ENCODE data around the gene GRAMD1B.

Gene GRAMD1B

DNA sequence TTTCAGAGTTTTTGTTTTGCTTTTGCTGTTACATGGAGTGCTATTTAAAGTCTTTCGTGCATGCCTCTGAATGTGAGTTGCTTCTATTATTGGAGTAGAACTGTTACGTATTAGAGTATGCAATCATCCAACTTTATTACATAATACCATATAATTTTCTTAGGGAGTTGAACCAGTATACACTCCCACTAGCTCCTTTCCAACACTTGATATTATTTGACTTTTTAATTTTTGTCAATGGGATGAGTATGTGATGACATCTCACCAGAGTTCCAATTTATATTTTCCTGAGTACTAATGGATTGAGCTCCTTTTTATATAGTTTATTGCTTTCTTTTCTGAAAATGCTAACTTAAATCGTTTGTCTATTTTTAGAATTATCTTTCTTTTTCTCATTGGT lies 90.9 kb downstream of the GRAMD1B start:
- no CpG with 5 or more reads among the region's 3 CpGs for WGBS (ENCODE audit: extremely low coverage, insufficient coverage, insufficient read length)
- H2BK12ac ChIP-seq (ENCODE audit: low read length) = no peak overlapping the region

GRCh38 chr11:123521930-123522329 lies 91.9 kb downstream of the GRAMD1B start:
- Histone ChIP-seq H3K79me1 (ENCODE audit: low read length) (no peaks in the 10 kb centered on the region), H3K23ac (ENCODE audit: low read length) (no peak overlapping the region), H2BK12ac (ENCODE audit: low read length) (no peak overlapping the region), H3K27me3 (ENCODE audit: insufficient read depth, low read length) (no peaks in the 10 kb centered on the region), H2AK5ac (ENCODE audit: low read length) (no peak overlapping the region), H3K9me3 (ENCODE audit: insufficient read depth, low read depth, low read length) (no peaks in the 10 kb centered on the region), H4K12ac (ENCODE audit: low read depth, low read length) (no peak overlapping the region), H3K27ac (ENCODE audit: low read depth, low read length) (no peak overlapping the region), H3K18ac (ENCODE audit: low read length) (no peak overlapping the region), H3K4me2 (ENCODE audit: low read length) (no peak overlapping the region), H3K4me3 (ENCODE audit: low read depth, low read length) (no peak overlapping the region), H2BK5ac (ENCODE audit: low read depth, low read length, poor library complexity) (no peak overlapping the region), H4K91ac (ENCODE audit: low read depth, low read length) (no peak overlapping the region), H3K79me2 (ENCODE audit: control insufficient read depth, insufficient read depth, low read length, poor library complexity) (no peaks in the 10 kb centered on the region), H3K9ac (ENCODE audit: low read length) (no peak overlapping the region), H2BK120ac (ENCODE audit: insufficient read depth, low read length, poor library complexity) (no peak overlapping the region), H2AFZ (ENCODE audit: insufficient read depth, low read length, poor library complexity) (no peak overlapping the region), H3K14ac (ENCODE audit: low read length) (no peak overlapping the region), H3K36me3 (ENCODE audit: control insufficient read depth in 1 of 2, insufficient read depth in 2 of 2, low read length in 2 of 2) (no peaks in the 10 kb centered on the region), H4K8ac (ENCODE audit: low read depth, low read length) (no peak overlapping the region), H3K4ac (ENCODE audit: low read depth, low read length) (no peak overlapping the region), H3K4me1 (ENCODE audit: control insufficient read depth in 1 of 2, insufficient read depth in 2 of 2, low read length in 2 of 2) (no peaks in the 10 kb centered on the region)
- DNase-seq = no peak
- no CpG with 5 or more reads among the region's 3 CpGs for WGBS (ENCODE audit: extremely low coverage, insufficient coverage, insufficient read length)

More for the DNA sequence above, 90.9 kb downstream of the GRAMD1B start:
- Histone ChIP-seq H3K36me3 (ENCODE audit: control insufficient read depth in 1 of 2, insufficient read depth in 2 of 2, low read length in 2 of 2) (no peaks in the 10 kb centered on the region), H3K79me1 (ENCODE audit: low read length) (no peaks in the 10 kb centered on the region), H3K4me3 (ENCODE audit: low read depth, low read length) (no peak overlapping the region), H3K9ac (ENCODE audit: low read length) (no peak overlapping the region), H3K4ac (ENCODE audit: low read depth, low read length) (no peak overlapping the region), H2AK5ac (ENCODE audit: low read length) (no peak overlapping the region), H2BK5ac (ENCODE audit: low read depth, low read length, poor library complexity) (no peak overlapping the region), H3K18ac (ENCODE audit: low read length) (no peak overlapping the region), H4K12ac (ENCODE audit: low read depth, low read length) (no peak overlapping the region), H4K91ac (ENCODE audit: low read depth, low read length) (no peak overlapping the region), H3K4me1 (ENCODE audit: control insufficient read depth in 1 of 2, insufficient read depth in 2 of 2, low read length in 2 of 2) (no peaks in the 10 kb centered on the region), H3K79me2 (ENCODE audit: control insufficient read depth, insufficient read depth, low read length, poor library complexity) (no peaks in the 10 kb centered on the region), H3K4me2 (ENCODE audit: low read length) (no peak overlapping the region), H3K23ac (ENCODE audit: low read length) (no peak overlapping the region), H3K27me3 (ENCODE audit: insufficient read depth, low read length) (no peaks in the 10 kb centered on the region), H4K8ac (ENCODE audit: low read depth, low read length) (no peak overlapping the region), H3K14ac (ENCODE audit: low read length) (no peak overlapping the region), H2BK120ac (ENCODE audit: insufficient read depth, low read length, poor library complexity) (no peak overlapping the region), H3K9me3 (ENCODE audit: insufficient read depth, low read depth, low read length) (no peaks in the 10 kb centered on the region), H3K27ac (ENCODE audit: low read depth, low read length) (no peak overlapping the region), H2AFZ (ENCODE audit: insufficient read depth, low read length, poor library complexity) (no peak overlapping the region)
- DNase-seq = no peak

GRCh38 chr11:123523539-123523938 lies 93.5 kb downstream of the GRAMD1B start:
- Histone ChIP-seq H3K36me3 (ENCODE audit: control insufficient read depth in 1 of 2, insufficient read depth in 2 of 2, low read length in 2 of 2) (no peaks in the 10 kb centered on the region), H3K9me3 (ENCODE audit: insufficient read depth, low read depth, low read length) (no peaks in the 10 kb centered on the region), H4K12ac (ENCODE audit: low read depth, low read length) (no peak overlapping the region), H3K9ac (ENCODE audit: low read length) (no peak overlapping the region), H2BK12ac (ENCODE audit: low read length) (no peak overlapping the region), H2AFZ (ENCODE audit: insufficient read depth, low read length, poor library complexity) (no peak overlapping the region), H3K4me1 (ENCODE audit: control insufficient read depth in 1 of 2, insufficient read depth in 2 of 2, low read length in 2 of 2) (no peaks in the 10 kb centered on the region), H3K27ac (ENCODE audit: low read depth, low read length) (no peak overlapping the region), H3K18ac (ENCODE audit: low read length) (no peak overlapping the region), H4K91ac (ENCODE audit: low read depth, low read length) (no peak overlapping the region), H3K27me3 (ENCODE audit: insufficient read depth, low read length) (no peaks in the 10 kb centered on the region), H3K79me2 (ENCODE audit: control insufficient read depth, insufficient read depth, low read length, poor library complexity) (no peaks in the 10 kb centered on the region), H3K4me3 (ENCODE audit: low read depth, low read length) (no peak overlapping the region), H3K4me2 (ENCODE audit: low read length) (no peak overlapping the region), H2AK5ac (ENCODE audit: low read length) (no peak overlapping the region), H2BK5ac (ENCODE audit: low read depth, low read length, poor library complexity) (no peak overlapping the region), H3K23ac (ENCODE audit: low read length) (no peak overlapping the region), H4K8ac (ENCODE audit: low read depth, low read length) (no peak overlapping the region), H3K14ac (ENCODE audit: low read length) (no peak overlapping the region), H3K4ac (ENCODE audit: low read depth, low read length) (no peak overlapping the region), H2BK120ac (ENCODE audit: insufficient read depth, low read length, poor library complexity) (no peak overlapping the region), H3K79me1 (ENCODE audit: low read length) (no peaks in the 10 kb centered on the region)
- DNase-seq = no peak
- WGBS (ENCODE audit: extremely low coverage, insufficient coverage, insufficient read length) = no CpG with 5 or more reads among the region's 2 CpGs

- Histone ChIP-seq H4K91ac (ENCODE audit: low read depth, low read length) (no peak overlapping the region), H3K18ac (ENCODE audit: low read length) (no peak overlapping the region), H3K4ac (ENCODE audit: low read depth, low read length) (no peak overlapping the region), H3K4me3 (ENCODE audit: low read depth, low read length) (no peak overlapping the region), H3K14ac (ENCODE audit: low read length) (no peak overlapping the region), H3K27ac (ENCODE audit: low read depth, low read length) (no peak overlapping the region), H3K36me3 (ENCODE audit: control insufficient read depth in 1 of 2, insufficient read depth in 2 of 2, low read length in 2 of 2) (no peaks in the 10 kb centered on the region), H2AK5ac (ENCODE audit: low read length) (no peak overlapping the region), H3K4me1 (ENCODE audit: control insufficient read depth in 1 of 2, insufficient read depth in 2 of 2, low read length in 2 of 2) (no peaks in the 10 kb centered on the region), H2BK5ac (ENCODE audit: low read depth, low read length, poor library complexity) (no peak overlapping the region), H2BK120ac (ENCODE audit: insufficient read depth, low read length, poor library complexity) (no peak overlapping the region), H3K9ac (ENCODE audit: low read length) (no peak overlapping the region), H4K12ac (ENCODE audit: low read depth, low read length) (no peak overlapping the region), H2AFZ (ENCODE audit: insufficient read depth, low read length, poor library complexity) (no peak overlapping the region), H3K4me2 (ENCODE audit: low read length) (no peak overlapping the region), H3K23ac (ENCODE audit: low read length) (no peak overlapping the region), H3K9me3 (ENCODE audit: insufficient read depth, low read depth, low read length) (no peaks in the 10 kb centered on the region), H3K27me3 (ENCODE audit: insufficient read depth, low read length) (no peaks in the 10 kb centered on the region), H3K79me2 (ENCODE audit: control insufficient read depth, insufficient read depth, low read length, poor library complexity) (no peaks in the 10 kb centered on the region), H4K8ac (ENCODE audit: low read depth, low read length) (no peak overlapping the region), H3K79me1 (ENCODE audit: low read length) (no peaks in the 10 kb centered on the region), H2BK12ac (ENCODE audit: low read length) (no peak overlapping the region)
- DNase-seq = no peak
- WGBS (ENCODE audit: extremely low coverage, insufficient coverage, insufficient read length) = no CpG with 5 or more reads among the region's 7 CpGs
Observed at GRCh38 chr11:123525097-123525496, 95.0 kb downstream of the GRAMD1B start.
